H1 (cell line): Measurements from ENCODE around the gene ATP6V0A1. TPM values are rescaled to one million over a fixed set of nuclear protein-coding genes. Genes with fewer than 3 reads are reported as not detected.

Experiments
- microRNA-seq, 2 experiments: library from miRNA; unstranded; fragments of <30 nt; microRNA quantifications; one replicate each; pipeline versions ENCODE4 to v1.2.0, GENCODE V29; 2016 to 2020; ENCODE audit warnings: borderline microRNAs expressed in 2 of 2, borderline number of aligned reads in 2 of 2, borderline replicate concordance in 1 of 2
- polyA plus RNA-seq, 7 experiments: library from polyadenylated mRNA; depleted of rRNA in 3 of 7; stranded (reverse) in 5 of 7; unstranded in 2 of 7; fragments of >200 nt in 5 of 7; fragments of 200-250 nt in 2 of 7; gene quantifications; 1 replicate in 5 of 7; 2 replicates in 1 of 7; 4 replicates in 1 of 7; pipeline versions ENCODE4 v1.2.1 to v1.2.3, GENCODE V29; 2011 to 2013; ENCODE audit warnings: missing spikeins in 2 of 7, mixed read lengths in 2 of 7
- small RNA-seq: library from polyadenylated mRNA; stranded (forward); fragments of <200 nt; extraction: miRNeasy Mini kit (QIAGEN cat#:217004); gene quantifications from one replicate; pipeline ENCODE3, GENCODE V24; 2013; ENCODE audit not compliant: insufficient read depth
- total RNA-seq: library from RNA; stranded (reverse); fragmentation: NEBNext Ultra II Directional; extraction: Animal tissue kit (Norgen Biotek cat#: 25700); gene quantifications from 2 replicates; pipeline ENCODE4 v1.2.1, GENCODE V29; 2021

The ATP6V0A1 gene
- total and polyA plus RNA-seq, 2 of the 8 experiments (the other 6 are each of a cell fraction or from before 2014, with no cell fraction given): 55.3 to 63.4 TPM

Small RNA genes within 50 kb of the gene (microRNA-seq; reads per million reads assigned to microRNA genes)
- 2.0 to 2.1 reads per million in 2 experiments for gene MIR5010
- gene MIR548AT: 0 to 0.81 reads per million in 2 experiments

Small RNA genes within 50 kb of the gene (small RNA-seq; reads per million reads assigned to genes)
- gene MIR548AT (22.5 reads per million, percentile 92 among the genes with 10 or more reads in this experiment), gene RNU7-97P (not detected)

Other genes with a start within 250 kb of the ATP6V0A1 start
- 43.3 and 52.6 TPM in 2 replicates for gene STAT5B, start 182.5 kb upstream of the ATP6V0A1 start, total RNA-seq
- 35.3 and 40.8 TPM in 2 replicates for gene STAT5B, start 182.5 kb upstream of the ATP6V0A1 start, polyA plus RNA-seq (2011; rRNA removed)
- gene STAT5A, start 170.4 kb upstream of the ATP6V0A1 start, total RNA-seq: 5.4 and 6.0 TPM in 2 replicates
- gene STAT5A, start 170.4 kb upstream of the ATP6V0A1 start, polyA plus RNA-seq (2011; rRNA removed): 4.2 and 7.9 TPM in 2 replicates
- gene STAT3, start 70.4 kb upstream of the ATP6V0A1 start, total RNA-seq: 94.1 and 94.3 TPM in 2 replicates
- gene STAT3, start 70.4 kb upstream of the ATP6V0A1 start, polyA plus RNA-seq (2011; rRNA removed): 38.4 and 41.2 TPM in 2 replicates
- gene CAVIN1, start 35.6 kb upstream of the ATP6V0A1 start, total RNA-seq: 41.6 and 43.5 TPM in 2 replicates
- gene CAVIN1, start 35.6 kb upstream of the ATP6V0A1 start, polyA plus RNA-seq (2011; rRNA removed): 16.2 and 22.6 TPM in 2 replicates
- gene NAGLU, start 77.4 kb downstream of the ATP6V0A1 start, total RNA-seq: 19.4 and 21.3 TPM in 2 replicates
- 21.6 and 34.5 TPM in 2 replicates for gene NAGLU, start 77.4 kb downstream of the ATP6V0A1 start, polyA plus RNA-seq (2011; rRNA removed)
- 0.88 and 1.1 TPM in 2 replicates for gene HSD17B1, start 94.0 kb downstream of the ATP6V0A1 start, total RNA-seq
- 1.0 and 1.8 TPM in 2 replicates for gene HSD17B1, start 94.0 kb downstream of the ATP6V0A1 start, polyA plus RNA-seq (2011; rRNA removed)
- gene COASY, start 103.3 kb downstream of the ATP6V0A1 start, total RNA-seq: 100 and 109 TPM in 2 replicates
- 64.5 and 110 TPM in 2 replicates for gene COASY, start 103.3 kb downstream of the ATP6V0A1 start, polyA plus RNA-seq (2011; rRNA removed)
- gene MLX, start 108.2 kb downstream of the ATP6V0A1 start, total RNA-seq: 27.5 and 34.2 TPM in 2 replicates
- gene MLX, start 108.2 kb downstream of the ATP6V0A1 start, polyA plus RNA-seq (2011; rRNA removed): 25.4 and 27.0 TPM in 2 replicates
- gene PSMC3IP, start 118.9 kb downstream of the ATP6V0A1 start, total RNA-seq: 21.9 and 22.7 TPM in 2 replicates
- 9.5 and 11.5 TPM in 2 replicates for gene PSMC3IP, start 118.9 kb downstream of the ATP6V0A1 start, polyA plus RNA-seq (2011; rRNA removed)
- gene RETREG3, start 150.5 kb downstream of the ATP6V0A1 start, total RNA-seq: 39.6 and 42.6 TPM in 2 replicates
- gene RETREG3, start 150.5 kb downstream of the ATP6V0A1 start, polyA plus RNA-seq (2011; rRNA removed): 23.7 and 27.0 TPM in 2 replicates
- gene TUBG1, start 150.8 kb downstream of the ATP6V0A1 start, total RNA-seq: 107 and 109 TPM in 2 replicates
- 208 and 276 TPM in 2 replicates for gene TUBG1, start 150.8 kb downstream of the ATP6V0A1 start, polyA plus RNA-seq (2011; rRNA removed)
- 13.0 and 14.8 TPM in 2 replicates for gene TUBG2, start 200.4 kb downstream of the ATP6V0A1 start, total RNA-seq
- gene TUBG2, start 200.4 kb downstream of the ATP6V0A1 start, polyA plus RNA-seq (2011; rRNA removed): 16.6 and 31.2 TPM in 2 replicates
- gene PLEKHH3, start 218.1 kb downstream of the ATP6V0A1 start, total RNA-seq: 11.1 and 13.7 TPM in 2 replicates
- gene PLEKHH3, start 218.1 kb downstream of the ATP6V0A1 start, polyA plus RNA-seq (2011; rRNA removed): 13.5 and 23.7 TPM in 2 replicates
- gene CCR10, start 223.0 kb downstream of the ATP6V0A1 start, total RNA-seq: 0.75 and 1.1 TPM in 2 replicates
- gene CCR10, start 223.0 kb downstream of the ATP6V0A1 start, polyA plus RNA-seq (2011; rRNA removed): 4.0 and 5.7 TPM in 2 replicates
- gene CNTNAP1, start 223.7 kb downstream of the ATP6V0A1 start, total RNA-seq: 4.7 and 5.2 TPM in 2 replicates
- 10.0 and 13.5 TPM in 2 replicates for gene CNTNAP1, start 223.7 kb downstream of the ATP6V0A1 start, polyA plus RNA-seq (2011; rRNA removed)